Measurements from ENCODE around the gene PCDHB7. TPM values are rescaled to one million over a fixed set of nuclear protein-coding genes. Genes with fewer than 3 reads are reported as not detected.
"Not testable (repeated sequence)": the region's sequence is repeated elsewhere in the genome, so short reads cannot be mapped to it uniquely, and the experiment has no call there.

PCDHB7 gene
- total RNA-seq (ENCODE audit: low replicate concordance): 0.21 and 0.90 TPM in 2 replicates

GRCh38 chr5:141172381-141173204 lies at the start of gene PCDHB7:
PCDHB7 (plus strand) TSS chr5:141172644; CDS start chr5:141172836, 192 bp downstream.
- no peaks in the 10 kb centered on the region for H4K20me1 ChIP-seq (ENCODE audit: low read depth)
- no peaks in the 10 kb centered on the region for H3K9me3 ChIP-seq (ENCODE audit: low read depth)
- Mint-ChIP-seq H3K27me3 (ENCODE audit: insufficient read depth, low read depth) (peaks cover 6% of the 10 kb centered on the region), H3K27ac (no peak within 1 kb of the TSS), H3K9me3 (peaks cover 24% of the 10 kb centered on the region), H3K4me3 (no peak within 1 kb of the TSS), H3K36me3 (no peaks in the 10 kb centered on the region), H3K4me1 (no peaks in the 10 kb centered on the region)
- no peak within 1 kb of the TSS for H3K27ac ChIP-seq
- H3K4me1 ChIP-seq: no peaks in the 10 kb centered on the region
- no peak within 1 kb of the TSS for H3K4me3 ChIP-seq
- peak within 1 kb of the TSS; percentile 77 for H2AFZ ChIP-seq (replicated peaks)
- no peaks in the 10 kb centered on the region for H3K36me3 ChIP-seq
- no peak for TF ChIP-seq EZH2 (IDR thresholded peaks at IDR 0.05)
- no peak for TF ChIP-seq EZH2phosphoT487 (IDR thresholded peaks at IDR 0.05)
- TF ChIP-seq CTCF (IDR thresholded peaks at IDR 0.05): peak; percentile 65
- no peaks in the 10 kb centered on the region for H3K27me3 ChIP-seq
- H3K79me2 ChIP-seq (ENCODE audit: low read depth): no peaks in the 10 kb centered on the region
- peak; percentile 52 for DNase-seq (ENCODE audit: low spot score)
- no peak within 1 kb of the TSS for H3K9ac ChIP-seq
- no peaks in the 10 kb centered on the region for H3F3A ChIP-seq (ENCODE audit: low read depth)
- H3K4me2 ChIP-seq: no peak within 1 kb of the TSS

- peaks cover 24% of the 10 kb centered on the region for H3K9me3 Mint-ChIP-seq
These were observed 48.9 kb upstream of the PCDHB7 start for GRCh38 chr5:141123396-141124135.

GRCh38 chr5:141127305-141127704 lies 45.1 kb upstream of the PCDHB7 start:
- Mint-ChIP-seq H3K27ac (no peak overlapping the region), H3K27me3 (ENCODE audit: insufficient read depth, low read depth) (peaks cover 4% of the 10 kb centered on the region), H3K4me1 (no peaks in the 10 kb centered on the region), H3K36me3 (peaks cover 13% of the 10 kb centered on the region), H3K4me3 (no peak overlapping the region), H3K9me3 (peaks cover 24% of the 10 kb centered on the region)
- Histone ChIP-seq H3K79me2 (ENCODE audit: low read depth) (no peaks in the 10 kb centered on the region), H3K9ac (no peak overlapping the region), H3K36me3 (peaks cover 10% of the 10 kb centered on the region), H2AFZ (replicated peaks) (no peak overlapping the region), H3K4me2 (no peak overlapping the region), H3K27ac (no peak overlapping the region), H3K4me1 (no peaks in the 10 kb centered on the region), H3K9me3 (ENCODE audit: low read depth) (no peaks in the 10 kb centered on the region), H4K20me1 (ENCODE audit: low read depth) (no peaks in the 10 kb centered on the region), H3F3A (ENCODE audit: low read depth) (no peaks in the 10 kb centered on the region), H3K27me3 (no peaks in the 10 kb centered on the region), H3K4me3 (no peak overlapping the region)
- DNase-seq (ENCODE audit: low spot score): no peak
- TF ChIP-seq EZH2 (IDR thresholded peaks at IDR 0.05): no peak
- no peak for TF ChIP-seq CTCF (IDR thresholded peaks at IDR 0.05)
- no peak for TF ChIP-seq EZH2phosphoT487 (IDR thresholded peaks at IDR 0.05)

More at GRCh38 chr5:141123396-141124135, 48.9 kb upstream of the PCDHB7 start:
- not testable (repeated sequence) for H3K4me3 ChIP-seq; H3K4me1 Mint-ChIP-seq; H3K4me3 Mint-ChIP-seq; H3K79me2 ChIP-seq (ENCODE audit: low read depth); H3K4me2 ChIP-seq; H3K27ac Mint-ChIP-seq; H2AFZ ChIP-seq (replicated peaks); H3K4me1 ChIP-seq; H3K9me3 ChIP-seq (ENCODE audit: low read depth); H3K9ac ChIP-seq; H3F3A ChIP-seq (ENCODE audit: low read depth); H4K20me1 ChIP-seq (ENCODE audit: low read depth); H3K36me3 ChIP-seq; H3K27me3 Mint-ChIP-seq (ENCODE audit: insufficient read depth, low read depth); H3K27me3 ChIP-seq; H3K27ac ChIP-seq; DNase-seq (ENCODE audit: low spot score)
- peaks cover 13% of the 10 kb centered on the region for H3K36me3 Mint-ChIP-seq
